Suprapubic skin (tissue), 4 donors: Measurements from ENCODE around the gene PYHIN1. TPM values are rescaled to one million over a fixed set of nuclear protein-coding genes. Genes with fewer than 3 reads are reported as not detected.
A peak's percentile ranks its signal among the peaks of the same experiment; 100 is the strongest.

Source experiments
- DNase-seq, 2 donors: peaks; one replicate each; pipeline ENCODE4 v3.0.0-alpha.2; 2019; ENCODE audit warnings: low spot score in 2 of 2
- H3K27ac ChIP-seq: fragments of 200-600 bp; sonication (generic); one replicate; pipeline ENCODE4 v1.5.1; 2019
- H3K27me3 ChIP-seq: fragments of 200-600 bp; sonication (generic); one replicate; pipeline ENCODE4 v1.5.1; 2019
- H3K36me3 ChIP-seq: fragments of 200-600 bp; sonication (generic); one replicate; pipeline ENCODE4 v1.5.1; 2019
- H3K4me1 ChIP-seq: fragments of 200-600 bp; sonication (generic); one replicate; pipeline ENCODE4 v1.5.1; 2019
- H3K4me3 ChIP-seq: fragments of 200-600 bp; sonication (generic); one replicate; pipeline ENCODE4 v1.5.1; 2019; ENCODE audit warnings: mild to moderate bottlenecking
- H3K9me3 ChIP-seq: fragments of 200-600 bp; sonication (generic); one replicate; pipeline ENCODE4 v1.5.1; 2019
- CTCF ChIP-seq, 2 donors: fragments of 200-600 bp in 1 of 2; fragments of 450-650 bp in 1 of 2; sonication (generic) in 1 of 2; IDR thresholded peaks; one replicate each; pipeline ENCODE4 v1.5.1; 2016 to 2019; ENCODE audit warnings: antibody characterized with exemption in 2 of 2, mild to moderate bottlenecking in 1 of 2, moderate library complexity in 1 of 2
- EP300 ChIP-seq: sonication (generic); formaldehyde crosslinking; IDR thresholded peaks from one replicate; pipeline ENCODE4 v1.6.1; 2017; ENCODE audit warnings: antibody characterized with exemption
- POLR2A ChIP-seq, 2 donors: fragments of 450-650 bp; IDR thresholded peaks; one replicate each; pipeline ENCODE4 v1.6.1; 2017; ENCODE audit warnings: antibody characterized with exemption in 2 of 2, mild to moderate bottlenecking in 2 of 2, moderate library complexity in 2 of 2
- POLR2AphosphoS5 ChIP-seq, 3 donors: sonication (generic); formaldehyde crosslinking; IDR thresholded peaks; one replicate each; pipeline ENCODE4 v1.6.1; 2017; ENCODE audit warnings: antibody characterized with exemption in 3 of 3
- WGBS: methylation state at CpG from one replicate; pipeline ENCODE4 v1.1.5; 2018; 5-methylcytosine and 5-hydroxymethylcytosine counted together
- total RNA-seq, 4 donors: library from RNA; depleted of rRNA; stranded (reverse); fragments of >200 nt; gene quantifications; one replicate each; pipeline ENCODE4 v1.1.0, GENCODE V29; 2016

The PYHIN1 gene
- total RNA-seq, 4 donors from 2014 or later: 0.48 TPM; not detected in 3

DNA sequence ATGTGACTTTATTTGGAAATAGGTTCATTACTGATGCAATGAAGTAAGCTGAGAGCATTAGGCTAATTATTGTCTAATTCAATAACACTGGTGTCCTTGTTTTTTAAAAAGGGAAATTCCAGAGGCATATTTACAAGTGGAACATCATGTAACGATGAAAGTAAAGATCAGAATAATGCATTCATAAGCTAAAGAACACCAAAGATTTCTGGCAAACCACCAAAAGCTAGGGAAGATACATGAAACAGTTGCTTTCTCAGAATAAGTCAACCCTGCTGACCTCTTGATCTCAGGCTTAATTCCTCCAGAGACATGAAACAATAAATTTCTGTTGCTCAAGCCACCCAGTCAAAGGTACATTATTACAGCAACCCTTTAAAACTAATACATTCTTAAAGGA lies 58.1 kb downstream of the PYHIN1 start:
- Histone ChIP-seq H3K27me3 (peaks cover 4% of the 10 kb centered on the region), H3K4me3 (no peak overlapping the region), H3K9me3 (no peaks in the 10 kb centered on the region), H3K4me1 (no peaks in the 10 kb centered on the region), H3K27ac (no peak overlapping the region), H3K36me3 (no peaks in the 10 kb centered on the region)
- no peak for DNase-seq
- 22% methylated on average over 1 of the region's 1 CpG for WGBS
- TF ChIP-seq POLR2A (IDR thresholded peaks at IDR 0.05) (no peak), CTCF (IDR thresholded peaks at IDR 0.05) (no peak), EP300 (no peak), POLR2AphosphoS5 (IDR thresholded peaks at IDR 0.05) (no peak)

DNA sequence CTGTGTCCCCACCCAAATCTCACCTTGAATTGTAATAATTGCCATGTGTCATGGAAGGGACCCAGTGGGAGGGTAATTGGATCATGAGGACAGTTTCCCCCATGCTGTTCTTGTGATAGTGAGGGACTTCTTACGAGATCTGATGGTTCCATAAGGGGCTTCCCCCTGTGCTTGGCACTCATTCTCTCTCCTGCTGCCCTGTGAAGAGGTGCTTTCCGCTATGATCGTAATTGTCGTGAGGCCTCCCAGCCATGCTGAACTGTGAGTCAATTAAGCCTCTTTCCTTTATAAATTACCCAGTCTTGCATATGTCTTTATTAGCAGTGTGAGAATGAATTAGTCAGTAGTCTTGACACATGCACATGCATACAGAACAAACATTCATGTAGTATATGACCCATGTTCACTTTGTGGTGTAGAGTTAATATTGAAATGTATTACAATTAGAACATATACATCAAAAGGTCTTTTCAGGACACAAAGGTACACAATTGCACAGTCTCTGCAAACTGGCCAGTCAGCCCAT lies 61.5 kb downstream of the PYHIN1 start:
- no peak for TF ChIP-seq CTCF (IDR thresholded peaks at IDR 0.05)
- no peak for TF ChIP-seq POLR2A (IDR thresholded peaks at IDR 0.05)
- no peak for TF ChIP-seq EP300
- no peak for TF ChIP-seq POLR2AphosphoS5 (IDR thresholded peaks at IDR 0.05)
- 89% methylated on average over 4 of the region's 4 CpGs for WGBS

DNA sequence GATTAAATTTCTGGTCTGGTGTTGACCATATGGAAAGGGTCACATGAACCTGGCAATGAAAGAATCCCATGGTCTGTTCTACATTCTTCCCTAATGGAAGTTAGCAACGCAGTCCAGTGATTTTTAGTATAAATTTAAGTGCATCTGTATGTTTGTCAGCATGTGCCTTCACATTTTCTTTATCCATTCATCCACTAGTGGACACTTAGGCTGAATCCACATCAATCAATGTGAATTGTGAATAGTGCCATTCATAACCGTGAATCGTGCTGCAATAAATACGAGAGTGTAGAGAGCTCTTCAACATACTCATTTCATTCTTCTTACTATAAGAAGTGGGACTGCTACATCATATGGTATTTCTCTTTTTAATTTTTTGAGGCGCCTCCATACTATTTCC lies 65.6 kb downstream of the PYHIN1 start:
- no peak overlapping the region for H3K27ac ChIP-seq
- DNase-seq: no peak
- no peaks in the 10 kb centered on the region for H3K36me3 ChIP-seq
- 70% methylated on average over 5 of the region's 5 CpGs for WGBS
- peaks cover 23% of the 10 kb centered on the region for H3K4me1 ChIP-seq
- no peaks in the 10 kb centered on the region for H3K9me3 ChIP-seq
- H3K27me3 ChIP-seq: peaks cover 3% of the 10 kb centered on the region
- TF ChIP-seq CTCF (IDR thresholded peaks at IDR 0.05): no peak
- no peak for TF ChIP-seq EP300
- TF ChIP-seq POLR2A (IDR thresholded peaks at IDR 0.05): no peak
- TF ChIP-seq POLR2AphosphoS5 (IDR thresholded peaks at IDR 0.05): no peak
- H3K4me3 ChIP-seq: no peak overlapping the region

More for the DNA sequence above, 61.5 kb downstream of the PYHIN1 start:
- Histone ChIP-seq H3K27me3 (peaks cover 4% of the 10 kb centered on the region), H3K36me3 (no peaks in the 10 kb centered on the region), H3K27ac (no peak overlapping the region), H3K4me1 (no peaks in the 10 kb centered on the region), H3K9me3 (no peaks in the 10 kb centered on the region), H3K4me3 (no peak overlapping the region)
- no peak for DNase-seq

DNA sequence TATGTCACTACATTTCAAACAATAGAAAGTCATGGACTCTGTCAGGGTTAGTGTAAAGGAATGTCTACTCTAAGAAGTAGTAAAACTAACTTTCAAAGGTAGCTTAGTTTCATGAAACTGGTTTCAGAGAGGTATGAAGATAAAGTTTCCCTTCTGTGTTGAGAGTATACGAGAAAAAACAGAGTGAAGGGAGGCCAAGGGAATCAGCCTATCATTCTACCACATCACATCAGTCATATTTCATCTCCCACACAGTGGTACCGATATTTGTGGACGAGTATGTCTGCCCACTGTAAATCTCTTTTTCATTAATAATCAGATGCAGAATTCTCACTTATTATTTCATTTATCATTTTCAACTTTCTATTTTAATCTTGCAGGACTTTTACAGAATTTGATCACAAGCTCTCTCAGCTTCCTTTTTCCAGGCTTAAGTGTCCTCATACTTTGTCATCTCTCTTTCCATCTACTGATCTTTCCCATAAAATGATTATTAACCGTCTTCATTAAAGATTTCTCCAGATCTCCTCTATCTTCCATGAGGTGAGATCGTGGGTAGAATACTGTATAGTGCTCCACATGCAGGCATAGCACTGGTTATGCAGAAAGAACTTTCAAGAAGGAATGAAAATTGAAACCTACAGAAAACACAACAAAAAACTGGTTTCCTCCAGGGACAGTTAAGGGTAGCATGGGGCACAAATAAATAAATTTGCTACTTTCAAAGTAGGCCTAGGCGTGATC lies 66.9 kb downstream of the PYHIN1 start:
- no peaks in the 10 kb centered on the region for H3K27me3 ChIP-seq
- H3K4me3 ChIP-seq: peak overlapping the region; percentile 57
- no peak for TF ChIP-seq EP300
- TF ChIP-seq POLR2A (IDR thresholded peaks at IDR 0.05): no peak
- TF ChIP-seq POLR2AphosphoS5 (IDR thresholded peaks at IDR 0.05): no peak
- no peak for TF ChIP-seq CTCF (IDR thresholded peaks at IDR 0.05)
- WGBS: 48% methylated on average over 6 of the region's 6 CpGs
- no peaks in the 10 kb centered on the region for H3K36me3 ChIP-seq
- H3K4me1 ChIP-seq: peaks cover 34% of the 10 kb centered on the region
- no peak overlapping the region for H3K27ac ChIP-seq
- DNase-seq: no peak
- no peaks in the 10 kb centered on the region for H3K9me3 ChIP-seq

GRCh38 chr1:158998781-158999161 lies 67.4 kb downstream of the PYHIN1 start:
- H3K27ac ChIP-seq: peak overlapping the region; percentile 96
- H3K36me3 ChIP-seq: no peaks in the 10 kb centered on the region
- H3K27me3 ChIP-seq: no peaks in the 10 kb centered on the region
- DNase-seq: no peak
- no peaks in the 10 kb centered on the region for H3K9me3 ChIP-seq
- peak overlapping the region; percentile 57 for H3K4me3 ChIP-seq
- 7% methylated on average over 13 of the region's 13 CpGs for WGBS
- peaks cover 34% of the 10 kb centered on the region for H3K4me1 ChIP-seq
- TF ChIP-seq EP300: no peak
- peak in 1 of 2 donors; percentile 22 for TF ChIP-seq POLR2A (IDR thresholded peaks at IDR 0.05)
- peak; percentile 79 to 92 for TF ChIP-seq CTCF (IDR thresholded peaks at IDR 0.05)
